Smooth muscle cell (in vitro differentiated cells): ENCODE results near the gene REPS1. TPM values are rescaled to one million over a fixed set of nuclear protein-coding genes. Genes with fewer than 3 reads are reported as not detected.
A peak's percentile ranks its signal among the peaks of the same experiment; 100 is the strongest.

Experiments
- DNase-seq: peaks from one replicate; lab custom pipeline; 2025; ENCODE audit not compliant: unreplicated experiment; lab: John Stamatoyannopoulos, UW
- H2AFZ ChIP-seq: fragments of 200-600 bp; sonication (generic); 2 replicates; pipeline ENCODE4 v1.6.0; 2016; ENCODE audit warnings: antibody characterized with exemption, low read depth, mild to moderate bottlenecking
- H3F3A ChIP-seq: fragments of 200-600 bp; sonication (generic); 2 replicates; pipeline ENCODE4 v1.6.0; 2017; ENCODE audit warnings: antibody characterized with exemption, low read depth
- H3K27ac ChIP-seq: fragments of 200-600 bp; sonication (generic); 2 replicates; pipeline ENCODE4 v1.5.1; 2016; ENCODE audit warnings: low read depth, mild to moderate bottlenecking
- H3K27me3 ChIP-seq: fragments of 200-600 bp; sonication (generic); 2 replicates; pipeline ENCODE4 v1.6.1; 2016; ENCODE audit warnings: low read depth, mild to moderate bottlenecking
- H3K36me3 ChIP-seq: fragments of 200-600 bp; sonication (generic); 2 replicates; pipeline ENCODE4 v1.5.1; 2016; ENCODE audit warnings: low read depth
- H3K4me1 ChIP-seq: fragments of 200-600 bp; sonication (generic); 2 replicates; pipeline ENCODE4 v1.5.1; 2016; ENCODE audit warnings: low read depth
- H3K4me2 ChIP-seq: fragments of 200-600 bp; sonication (generic); 2 replicates; pipeline ENCODE4 v1.6.0; 2016; ENCODE audit warnings: mild to moderate bottlenecking
- H3K4me3 ChIP-seq: fragments of 200-600 bp; sonication (generic); 2 replicates; pipeline ENCODE4 v1.5.1; 2016; ENCODE audit warnings: mild to moderate bottlenecking
- H3K79me2 ChIP-seq: fragments of 200-600 bp; sonication (generic); 2 replicates; pipeline ENCODE4 v1.6.0; 2016; ENCODE audit warnings: low read depth, mild to moderate bottlenecking
- H3K9ac ChIP-seq: fragments of 200-600 bp; sonication (generic); 2 replicates; pipeline ENCODE4 v1.6.0; 2016; ENCODE audit warnings: low read depth
- H3K9me3 ChIP-seq: fragments of 200-600 bp; sonication (generic); replicated peaks from 2 replicates; pipeline ENCODE4 v1.5.1; 2016; ENCODE audit warnings: low read depth
- H4K20me1 ChIP-seq: fragments of 200-600 bp; sonication (generic); 2 replicates; pipeline ENCODE4 v1.6.0; 2016; ENCODE audit warnings: low read depth
- WGBS: methylation state at CpG from one replicate; pipeline ENCODE4 v1.1.7; 2016; ENCODE audit warnings: low lambda C conversion rate; 5-methylcytosine and 5-hydroxymethylcytosine counted together
- polyA plus RNA-seq: library from polyadenylated mRNA; unstranded; fragments of >200 nt; fragmentation: Nextera tagmentation; extraction: Ambion mirVana; gene quantifications from 2 replicates; pipeline ENCODE4 v1.2.1, GENCODE V29; 2016
- total RNA-seq: library from RNA; depleted of rRNA; stranded (reverse); fragments of >200 nt; gene quantifications from 2 replicates; pipeline ENCODE4 v1.2.3, GENCODE V29; 2014
- TF ChIP-seq, protein P1 (sequence below): fragments of 200-600 bp; sonication (generic); IDR thresholded peaks from 2 replicates; pipeline ENCODE4 v1.5.1; 2017; ENCODE audit warnings: borderline replicate concordance, mild to moderate bottlenecking, antibody characterized with exemption; ENCODE audit not compliant: insufficient read depth, poor library complexity, severe bottlenecking

Gene REPS1
- total and polyA plus RNA-seq, 2 experiments from 2014 or later: 29.0 to 58.2 TPM

DNA sequence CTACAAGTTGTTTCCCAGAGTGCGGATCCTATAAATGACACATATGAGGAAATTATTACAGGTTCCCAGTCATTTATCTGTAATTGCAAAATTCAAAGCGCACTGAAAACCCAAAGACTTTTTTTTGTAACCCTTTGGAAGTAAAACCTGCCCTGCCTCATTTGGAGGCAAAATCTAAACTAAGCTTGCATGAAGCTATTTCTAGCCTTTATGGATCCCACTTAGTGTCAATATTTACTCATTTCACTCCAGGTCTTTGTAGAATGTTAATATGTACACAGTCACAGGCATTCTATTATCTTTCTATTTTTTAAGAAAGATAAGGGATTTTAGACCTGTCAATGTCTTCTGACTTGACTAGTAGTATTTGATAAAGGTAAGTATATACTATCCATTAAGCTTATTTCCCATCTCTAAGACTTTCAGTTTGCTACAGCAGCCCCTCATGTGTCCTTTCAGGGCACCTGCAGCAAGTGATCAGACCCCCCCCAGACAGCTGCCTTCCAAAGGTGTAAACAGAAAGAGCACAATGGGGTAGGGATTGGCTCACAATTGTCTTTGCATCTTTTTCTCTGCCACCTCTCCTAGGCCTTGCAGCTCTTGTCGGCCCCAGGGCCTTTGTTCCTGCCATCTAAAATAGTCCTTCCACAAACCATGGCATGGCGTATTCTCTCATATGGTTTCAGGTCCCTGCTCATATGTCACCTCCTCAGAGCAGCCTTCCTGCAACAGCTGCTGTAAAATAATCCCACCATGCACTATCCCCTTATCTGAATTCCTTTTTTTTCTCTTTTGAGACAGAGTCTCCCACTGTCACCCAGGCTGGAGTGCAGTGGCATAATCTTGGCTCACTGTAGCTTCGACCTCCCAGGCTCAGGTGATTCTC lies 1.3 kb upstream of the REPS1 start:
- Histone ChIP-seq H2AFZ (no peak overlapping the region), H4K20me1 (peaks cover 28% of the 10 kb centered on the region), H3K4me2 (no peak overlapping the region)

GRCh38 chr6:138988469-138988834 lies 399 bp upstream of the REPS1 start:
- Histone ChIP-seq H3K27ac (no peak overlapping the region), H2AFZ (peak overlapping the region; percentile 100)

More for the DNA sequence above, 1.3 kb upstream of the REPS1 start:
- DNase-seq: no peak
- Histone ChIP-seq H3F3A (no peaks in the 10 kb centered on the region), H3K4me1 (peaks cover 20% of the 10 kb centered on the region), H3K9ac (no peak overlapping the region), H3K27me3 (no peaks in the 10 kb centered on the region), H3K27ac (no peak overlapping the region), H3K79me2 (peaks cover 28% of the 10 kb centered on the region), H3K4me3 (peak overlapping the region; percentile 98), H3K36me3 (no peaks in the 10 kb centered on the region), H3K9me3 (no peaks in the 10 kb centered on the region)
- TF ChIP-seq, protein P1, sequence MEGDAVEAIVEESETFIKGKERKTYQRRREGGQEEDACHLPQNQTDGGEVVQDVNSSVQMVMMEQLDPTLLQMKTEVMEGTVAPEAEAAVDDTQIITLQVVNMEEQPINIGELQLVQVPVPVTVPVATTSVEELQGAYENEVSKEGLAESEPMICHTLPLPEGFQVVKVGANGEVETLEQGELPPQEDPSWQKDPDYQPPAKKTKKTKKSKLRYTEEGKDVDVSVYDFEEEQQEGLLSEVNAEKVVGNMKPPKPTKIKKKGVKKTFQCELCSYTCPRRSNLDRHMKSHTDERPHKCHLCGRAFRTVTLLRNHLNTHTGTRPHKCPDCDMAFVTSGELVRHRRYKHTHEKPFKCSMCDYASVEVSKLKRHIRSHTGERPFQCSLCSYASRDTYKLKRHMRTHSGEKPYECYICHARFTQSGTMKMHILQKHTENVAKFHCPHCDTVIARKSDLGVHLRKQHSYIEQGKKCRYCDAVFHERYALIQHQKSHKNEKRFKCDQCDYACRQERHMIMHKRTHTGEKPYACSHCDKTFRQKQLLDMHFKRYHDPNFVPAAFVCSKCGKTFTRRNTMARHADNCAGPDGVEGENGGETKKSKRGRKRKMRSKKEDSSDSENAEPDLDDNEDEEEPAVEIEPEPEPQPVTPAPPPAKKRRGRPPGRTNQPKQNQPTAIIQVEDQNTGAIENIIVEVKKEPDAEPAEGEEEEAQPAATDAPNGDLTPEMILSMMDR: no peak
- WGBS: 94% methylated on average over 5 of the region's 5 CpGs

DNA sequence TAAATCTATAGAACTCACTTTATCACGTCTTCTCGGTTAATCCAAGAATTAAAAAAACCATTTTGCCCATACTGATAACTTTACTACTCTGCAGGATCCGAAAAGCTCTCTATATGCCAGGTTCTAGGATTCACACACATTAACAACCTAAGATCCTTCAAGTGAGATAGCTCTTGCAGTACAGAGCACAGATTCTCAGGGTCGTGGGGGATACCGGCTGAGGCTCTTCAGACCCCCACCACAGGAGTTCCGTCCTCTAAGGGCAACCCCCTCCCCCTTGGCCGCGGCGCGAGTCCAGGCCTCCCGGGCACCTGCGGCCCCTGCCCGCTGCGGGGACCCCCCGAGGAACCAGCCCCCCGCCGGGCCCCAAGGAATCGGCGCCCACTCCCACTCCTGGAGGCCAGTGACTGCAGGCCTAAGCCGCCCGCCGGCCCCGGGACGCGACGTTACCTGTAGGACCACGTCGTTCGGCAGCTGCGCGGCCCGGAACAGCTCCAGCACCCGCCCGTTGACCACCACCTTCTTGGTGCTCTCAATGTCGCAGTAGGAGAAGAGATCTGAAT lies 892 bp downstream of the REPS1 start:
- H3F3A ChIP-seq: no peaks in the 10 kb centered on the region
- H3K9ac ChIP-seq: peak overlapping the region; percentile 94
- DNase-seq: no peak
- TF ChIP-seq, protein P1: no peak
- peak overlapping the region; percentile 77 for H2AFZ ChIP-seq
- H3K9me3 ChIP-seq: no peaks in the 10 kb centered on the region
- H4K20me1 ChIP-seq: peaks cover 49% of the 10 kb centered on the region
- 2% methylated on average over 33 of the region's 35 CpGs for WGBS
- H3K4me1 ChIP-seq: peaks cover 28% of the 10 kb centered on the region
- H3K27ac ChIP-seq: peak overlapping the region; percentile 89
- peak overlapping the region; percentile 89 for H3K4me2 ChIP-seq
- H3K4me3 ChIP-seq: peak overlapping the region; percentile 98
- no peaks in the 10 kb centered on the region for H3K27me3 ChIP-seq
- peaks cover 50% of the 10 kb centered on the region for H3K79me2 ChIP-seq
- H3K36me3 ChIP-seq: no peaks in the 10 kb centered on the region

More at GRCh38 chr6:138988469-138988834, 399 bp upstream of the REPS1 start:
- Histone ChIP-seq H3K36me3 (no peaks in the 10 kb centered on the region), H3K9me3 (no peaks in the 10 kb centered on the region), H3K79me2 (peaks cover 37% of the 10 kb centered on the region), H3F3A (no peaks in the 10 kb centered on the region), H4K20me1 (peaks cover 36% of the 10 kb centered on the region), H3K27me3 (no peaks in the 10 kb centered on the region), H3K4me2 (peak overlapping the region; percentile 89), H3K9ac (peak overlapping the region; percentile 94), H3K4me3 (peak overlapping the region; percentile 98), H3K4me1 (peaks cover 20% of the 10 kb centered on the region)
- 18% methylated on average over 11 of the region's 11 CpGs for WGBS
- TF ChIP-seq, protein P1: no peak
- DNase-seq: no peak
